NCI-H2029 (cell line): Measurements from ENCODE around the gene FIZ1.

Source experiments
- DNase-seq: peaks from one replicate; lab custom pipeline; 2025; lab: John Stamatoyannopoulos, UW

FIZ1 gene

GRCh38 chr19:55613930-55614710 lies 14.8 kb upstream of the FIZ1 start:
- no peak for DNase-seq

- DNase-seq = no peak
Measured at GRCh38 chr19:55613396-55613795, 14.1 kb upstream of the FIZ1 start.

GRCh38 chr19:55611983-55612645 lies 12.8 kb upstream of the FIZ1 start:
- no peak for DNase-seq

GRCh38 chr19:55611300-55611982 lies 12.1 kb upstream of the FIZ1 start:
- no peak for DNase-seq

- no peak for DNase-seq
Measured at GRCh38 chr19:55609326-55609725, 10.0 kb upstream of the FIZ1 start.

- DNase-seq = no peak
Measured at GRCh38 chr19:55606817-55607216, 7.5 kb upstream of the FIZ1 start.

- DNase-seq = no peak
Measured at GRCh38 chr19:55606471-55606787, 7.1 kb upstream of the FIZ1 start.

GRCh38 chr19:55605637-55606470 lies 6.5 kb upstream of the FIZ1 start, which contains the start of gene ZNF865:
Gene ZNF865 (plus strand): TSS chr19:55605647. CDS start chr19:55613619, 7,972 bp downstream.
- DNase-seq = peak; percentile 53

- peak; percentile 98 for DNase-seq
Measured at GRCh38 chr19:55605207-55605636, 5.9 kb upstream of the FIZ1 start.

GRCh38 chr19:55603581-55604292 lies 4.4 kb upstream of the FIZ1 start:
- no peak for DNase-seq

GRCh38 chr19:55603115-55603514 lies 3.8 kb upstream of the FIZ1 start:
- DNase-seq = no peak

- DNase-seq = no peak
Measured at GRCh38 chr19:55602104-55603001, 3.0 kb upstream of the FIZ1 start.

- DNase-seq = no peak
Measured at GRCh38 chr19:55601084-55601483, 1.8 kb upstream of the FIZ1 start.

- no peak for DNase-seq
Measured at GRCh38 chr19:55600662-55601028, 1.3 kb upstream of the FIZ1 start.

GRCh38 chr19:55599842-55600661 lies 735 bp upstream of the FIZ1 start, which contains the start of gene ZNF524:
Gene ZNF524 (plus strand): TSS chr19:55600288. CDS start chr19:55602113, 1,825 bp downstream.
- DNase-seq = peak; percentile 90

- DNase-seq = peak; percentile 87
Measured at GRCh38 chr19:55598719-55599467, 424 bp downstream of the FIZ1 start.

GRCh38 chr19:55598034-55598433 lies 1.3 kb downstream of the FIZ1 start:
- no peak for DNase-seq

GRCh38 chr19:55597501-55597921 lies 1.8 kb downstream of the FIZ1 start:
- no peak for DNase-seq

- DNase-seq = no peak
Measured at GRCh38 chr19:55596304-55596703, 3.0 kb downstream of the FIZ1 start.
